Activated naive CD8-positive, alpha-beta T cell treated with anti-CD3 and anti-CD28 coated beads for 36 hours (primary cell): ENCODE data around the gene PTPDC1. TPM values are rescaled to one million over a fixed set of nuclear protein-coding genes. Genes with fewer than 3 reads are reported as not detected.
"Not testable (repeated sequence)": the region's sequence is repeated elsewhere in the genome, so short reads cannot be mapped to it uniquely, and the experiment has no call there.

Source experiments
- DNase-seq: peaks from one replicate; pipeline ENCODE4 v3.0.0; 2021
- H3K27ac Mint-ChIP-seq: one replicate; pipeline ENCODE4 v1.8.0; 2022; ENCODE audit warnings: mild to moderate bottlenecking, moderate library complexity, mixed read lengths
- H3K27me3 Mint-ChIP-seq: one replicate; pipeline ENCODE4 v1.8.0; 2022; ENCODE audit warnings: mild to moderate bottlenecking, mixed read lengths
- H3K36me3 Mint-ChIP-seq: one replicate; pipeline ENCODE4 v1.8.0; 2021; ENCODE audit warnings: mild to moderate bottlenecking, mixed read lengths
- H3K4me1 Mint-ChIP-seq: one replicate; pipeline ENCODE4 v1.8.0; 2021; ENCODE audit warnings: mixed read lengths
- H3K4me3 Mint-ChIP-seq: one replicate; pipeline ENCODE4 v1.8.0; 2022; ENCODE audit warnings: mild to moderate bottlenecking, moderate library complexity, mixed read lengths
- H3K9me3 Mint-ChIP-seq: one replicate; pipeline ENCODE4 v1.8.0; 2022; ENCODE audit warnings: mixed read lengths
- total RNA-seq, 2 experiments: library from RNA; stranded (reverse); gene quantifications; one replicate each; pipeline ENCODE4 v1.2.3, GENCODE V29; 2021

PTPDC1 gene
- total RNA-seq, 2 experiments from 2014 or later: 5.8 to 6.0 TPM

DNA sequence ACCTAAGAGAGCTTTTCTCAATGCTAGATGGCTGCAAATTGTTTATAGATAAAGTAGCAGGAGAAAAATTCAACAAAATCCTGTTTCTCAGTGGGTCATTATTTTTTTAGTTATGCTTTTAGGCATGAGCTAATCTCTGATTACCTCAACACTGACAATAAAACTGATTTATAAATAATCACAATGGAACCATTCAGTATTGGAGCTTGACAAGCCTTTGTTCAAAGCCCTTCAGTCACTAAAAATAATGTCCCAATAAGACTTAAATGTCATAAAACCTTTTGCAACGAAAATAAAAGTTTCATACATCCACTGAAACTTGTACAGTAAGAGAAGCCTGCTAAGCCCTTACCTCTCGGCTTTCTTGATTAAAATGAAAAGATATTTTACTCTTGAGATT is 27.2 kb downstream of the PTPDC1 start:
- H3K4me3 Mint-ChIP-seq: no peak overlapping the region
- H3K4me1 Mint-ChIP-seq: peaks cover 2% of the 10 kb centered on the region
- DNase-seq: no peak
- H3K36me3 Mint-ChIP-seq: peaks cover 3% of the 10 kb centered on the region
- no peaks in the 10 kb centered on the region for H3K27me3 Mint-ChIP-seq
- no peak overlapping the region for H3K27ac Mint-ChIP-seq
- peaks cover 2% of the 10 kb centered on the region for H3K9me3 Mint-ChIP-seq

DNA sequence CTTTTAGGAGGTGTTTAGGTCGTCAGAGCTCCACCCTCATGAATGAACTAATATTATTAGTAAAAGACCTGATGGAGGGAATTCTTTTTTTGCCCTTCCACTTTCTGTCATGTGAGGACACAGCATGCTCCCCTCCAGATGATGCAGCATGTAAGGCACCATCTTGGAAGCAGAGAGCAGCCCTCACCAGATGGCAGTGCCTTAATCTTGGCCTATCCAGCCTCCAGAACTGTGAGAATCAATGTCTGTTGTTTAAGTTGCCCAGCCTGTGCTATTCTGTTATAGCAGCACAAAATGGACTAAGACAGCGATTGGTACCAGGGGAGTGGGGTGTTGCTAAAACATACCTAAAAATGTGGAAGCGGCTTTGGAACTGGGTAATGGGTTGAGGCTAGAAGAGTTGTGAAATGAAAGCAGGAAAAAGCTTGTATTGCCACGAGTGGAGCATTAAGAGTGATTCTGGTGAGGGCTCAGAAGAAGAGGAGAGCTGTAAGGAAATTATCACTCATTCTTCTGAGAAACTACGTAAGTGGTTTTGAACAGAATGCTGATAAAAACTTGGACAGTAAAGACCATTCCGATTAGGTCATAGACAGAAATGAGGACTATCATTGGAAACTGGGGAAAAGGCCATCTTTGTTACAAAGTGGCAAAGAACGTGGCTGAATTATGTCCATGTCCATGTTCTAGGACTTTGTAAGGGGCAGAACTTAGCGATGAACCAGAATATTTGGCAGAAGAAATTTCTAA is 28.6 kb downstream of the PTPDC1 start:
- no peak overlapping the region for H3K4me3 Mint-ChIP-seq
- peaks cover 3% of the 10 kb centered on the region for H3K36me3 Mint-ChIP-seq
- H3K27me3 Mint-ChIP-seq: no peaks in the 10 kb centered on the region
- DNase-seq: no peak
- peaks cover 2% of the 10 kb centered on the region for H3K9me3 Mint-ChIP-seq
- H3K4me1 Mint-ChIP-seq: peaks cover 2% of the 10 kb centered on the region
- no peak overlapping the region for H3K27ac Mint-ChIP-seq

DNA sequence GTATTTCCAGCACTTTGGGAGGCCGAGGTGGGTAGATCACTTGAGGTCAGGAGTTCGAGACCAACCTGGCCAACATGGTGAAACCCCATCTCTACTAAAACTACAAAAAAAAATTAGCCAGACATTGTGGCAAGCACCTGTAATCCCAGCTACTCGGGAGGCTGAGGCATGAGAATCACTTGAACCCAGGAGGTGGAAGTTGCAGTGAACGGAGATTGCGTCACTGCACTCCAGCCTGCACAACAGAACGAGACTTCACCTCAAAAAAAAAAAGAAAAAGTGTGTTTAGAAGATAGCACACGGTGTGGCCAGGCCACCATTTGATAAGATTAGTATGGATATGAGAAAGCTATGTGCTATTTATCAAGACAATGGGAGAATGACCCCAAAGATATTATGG is 35.8 kb downstream of the PTPDC1 start:
- not testable (repeated sequence) for DNase-seq, H3K4me1 Mint-ChIP-seq, H3K27ac Mint-ChIP-seq, H3K9me3 Mint-ChIP-seq, H3K27me3 Mint-ChIP-seq, H3K4me3 Mint-ChIP-seq
- peaks cover 17% of the 10 kb centered on the region for H3K36me3 Mint-ChIP-seq

DNA sequence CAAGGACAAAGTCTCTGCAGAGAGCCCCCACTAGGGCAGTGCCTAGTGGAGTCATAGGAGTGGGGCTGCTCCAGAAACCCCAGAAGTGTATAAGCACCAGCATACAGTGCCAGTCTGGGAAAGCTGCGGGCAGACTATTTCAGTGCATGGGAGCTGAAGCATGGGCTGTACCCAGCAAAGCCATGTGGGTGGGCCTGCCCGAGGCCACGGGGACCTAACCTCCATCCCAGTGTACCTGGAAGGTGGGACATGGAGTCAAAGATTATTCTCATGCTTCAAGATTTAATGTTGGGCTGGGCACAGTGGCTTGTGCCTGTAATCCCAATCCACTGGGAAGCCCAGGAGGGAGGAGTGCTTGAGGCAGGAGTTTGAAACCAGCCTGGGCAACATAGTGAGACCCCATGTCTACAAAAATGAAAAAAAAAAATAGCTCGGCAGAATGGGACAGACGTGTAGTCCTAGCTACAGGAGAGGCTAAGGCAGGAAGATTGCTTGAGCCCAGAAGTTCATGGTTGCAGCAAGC is 36.7 kb downstream of the PTPDC1 start:
- Mint-ChIP-seq H3K4me3 (no peak overlapping the region), H3K9me3 (peaks cover 2% of the 10 kb centered on the region), H3K27me3 (no peaks in the 10 kb centered on the region), H3K27ac (no peak overlapping the region), H3K4me1 (no peaks in the 10 kb centered on the region), H3K36me3 (peaks cover 17% of the 10 kb centered on the region)
- no peak for DNase-seq

DNA sequence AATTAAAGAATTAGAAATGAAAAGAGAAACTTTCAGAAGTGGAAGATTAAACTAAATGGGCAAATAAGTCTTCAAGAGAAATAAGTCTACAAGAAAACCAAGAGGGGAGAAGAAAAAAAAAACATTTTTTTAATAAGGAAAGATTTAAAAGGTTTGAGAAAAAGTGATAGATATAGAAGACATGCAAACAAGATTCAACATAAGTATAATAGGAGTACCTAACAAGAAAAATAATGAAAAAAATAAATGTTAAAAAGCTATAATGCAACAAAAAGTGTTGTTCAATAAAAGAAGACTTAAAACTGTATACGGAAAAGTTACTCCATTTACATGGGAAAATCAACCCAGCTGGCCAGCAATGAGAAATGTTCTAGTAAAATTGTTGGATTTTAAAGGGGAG is 42.6 kb downstream of the PTPDC1 start:
- Mint-ChIP-seq H3K36me3 (peaks cover 22% of the 10 kb centered on the region), H3K27ac (no peak overlapping the region), H3K4me3 (no peak overlapping the region), H3K27me3 (no peaks in the 10 kb centered on the region), H3K9me3 (peaks cover 25% of the 10 kb centered on the region), H3K4me1 (no peaks in the 10 kb centered on the region)
- no peak for DNase-seq

DNA sequence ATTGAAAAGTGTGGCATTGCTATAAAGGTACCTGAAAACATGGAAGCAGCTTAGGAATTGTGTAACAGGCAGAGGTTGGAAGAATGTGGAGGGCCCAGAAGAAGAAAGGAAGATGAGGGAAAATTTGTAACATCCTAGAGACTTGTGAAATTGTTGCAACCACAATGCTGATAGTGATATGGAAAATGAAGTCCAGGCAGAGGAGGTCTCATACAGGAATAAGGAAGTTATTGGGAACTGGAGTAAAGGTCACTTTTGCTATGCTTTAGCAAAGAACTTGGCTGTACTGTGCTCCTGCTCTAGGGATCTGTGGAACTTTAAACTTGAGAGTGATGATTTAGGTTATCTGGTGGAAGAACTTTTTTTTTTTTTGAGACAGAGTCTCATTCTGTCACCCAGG is 43.5 kb downstream of the PTPDC1 start:
- no peak for DNase-seq
- Mint-ChIP-seq H3K4me1 (no peaks in the 10 kb centered on the region), H3K36me3 (peaks cover 22% of the 10 kb centered on the region), H3K9me3 (peaks cover 26% of the 10 kb centered on the region), H3K27me3 (no peaks in the 10 kb centered on the region), H3K27ac (no peak overlapping the region), H3K4me3 (no peak overlapping the region)

DNA sequence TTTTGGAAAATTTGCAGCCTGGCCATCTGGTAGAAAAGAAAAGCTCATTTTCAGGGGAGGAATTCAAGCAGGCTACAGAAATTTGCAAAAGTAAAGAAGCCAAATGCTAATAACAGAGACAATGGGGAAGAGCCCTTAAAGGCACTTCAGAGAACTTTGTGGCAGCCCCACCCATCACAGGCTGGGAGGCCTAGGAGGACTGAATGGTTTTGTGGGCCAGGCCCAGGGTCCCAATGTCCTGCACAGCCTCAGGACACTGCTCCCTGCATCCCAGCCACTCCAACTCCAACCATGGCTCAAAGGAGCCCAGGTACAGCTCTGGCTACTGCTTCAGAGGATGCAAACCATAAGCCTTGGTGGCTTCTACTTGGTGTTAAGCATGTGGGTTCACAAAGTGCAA is 44.3 kb downstream of the PTPDC1 start:
- no peak overlapping the region for H3K4me3 Mint-ChIP-seq
- H3K36me3 Mint-ChIP-seq: peaks cover 18% of the 10 kb centered on the region
- peaks cover 26% of the 10 kb centered on the region for H3K9me3 Mint-ChIP-seq
- H3K27me3 Mint-ChIP-seq: no peaks in the 10 kb centered on the region
- H3K27ac Mint-ChIP-seq: no peak overlapping the region
- no peaks in the 10 kb centered on the region for H3K4me1 Mint-ChIP-seq
- DNase-seq: no peak

DNA sequence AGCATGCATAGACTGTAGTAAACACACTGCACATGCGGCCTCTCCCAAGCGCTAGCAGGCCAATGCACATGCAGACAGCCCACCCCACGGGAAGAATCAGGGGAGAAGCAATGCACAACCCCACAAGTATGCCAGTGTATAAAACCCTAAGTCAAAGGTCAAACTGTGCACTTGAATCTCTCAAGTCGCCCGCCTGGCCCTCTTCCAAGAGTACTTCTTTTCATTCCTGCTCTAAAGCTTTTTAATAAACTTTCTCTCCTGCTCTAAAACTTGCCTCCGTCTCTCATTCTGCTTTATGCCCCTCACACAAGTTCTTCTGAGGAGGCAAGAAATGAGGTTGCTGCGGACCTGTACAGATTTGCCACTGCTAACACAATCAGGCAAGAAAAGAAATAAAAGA is 50.4 kb downstream of the PTPDC1 start:
- no peak overlapping the region for H3K27ac Mint-ChIP-seq
- no peak for DNase-seq
- H3K9me3 Mint-ChIP-seq: peaks cover 3% of the 10 kb centered on the region
- no peaks in the 10 kb centered on the region for H3K27me3 Mint-ChIP-seq
- peaks cover 6% of the 10 kb centered on the region for H3K4me1 Mint-ChIP-seq
- H3K36me3 Mint-ChIP-seq: no peaks in the 10 kb centered on the region
- no peak overlapping the region for H3K4me3 Mint-ChIP-seq

DNA sequence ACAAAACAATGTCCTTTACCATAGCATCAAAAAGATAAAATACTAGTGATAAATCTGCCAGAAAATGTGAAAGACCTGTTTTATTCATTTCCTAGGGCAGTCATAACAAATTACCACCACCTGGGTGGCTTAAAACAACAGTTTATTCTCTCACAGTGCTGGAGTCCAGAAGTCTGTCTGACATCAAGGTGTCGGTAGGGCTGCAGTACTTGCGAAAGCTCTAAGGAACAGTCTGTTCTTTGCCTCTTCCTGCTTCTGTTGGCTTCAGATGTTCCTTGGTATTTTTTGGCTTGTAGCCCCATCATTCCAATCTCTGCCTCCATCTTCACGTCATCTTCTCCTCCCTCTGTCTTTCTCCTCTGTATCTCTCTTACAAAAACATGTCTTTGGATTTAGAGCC is 51.0 kb downstream of the PTPDC1 start:
- H3K36me3 Mint-ChIP-seq: no peaks in the 10 kb centered on the region
- H3K27me3 Mint-ChIP-seq: no peaks in the 10 kb centered on the region
- H3K4me1 Mint-ChIP-seq: peaks cover 6% of the 10 kb centered on the region
- no peak overlapping the region for H3K27ac Mint-ChIP-seq
- H3K9me3 Mint-ChIP-seq: peaks cover 1% of the 10 kb centered on the region
- no peak for DNase-seq
- H3K4me3 Mint-ChIP-seq: no peak overlapping the region

DNA sequence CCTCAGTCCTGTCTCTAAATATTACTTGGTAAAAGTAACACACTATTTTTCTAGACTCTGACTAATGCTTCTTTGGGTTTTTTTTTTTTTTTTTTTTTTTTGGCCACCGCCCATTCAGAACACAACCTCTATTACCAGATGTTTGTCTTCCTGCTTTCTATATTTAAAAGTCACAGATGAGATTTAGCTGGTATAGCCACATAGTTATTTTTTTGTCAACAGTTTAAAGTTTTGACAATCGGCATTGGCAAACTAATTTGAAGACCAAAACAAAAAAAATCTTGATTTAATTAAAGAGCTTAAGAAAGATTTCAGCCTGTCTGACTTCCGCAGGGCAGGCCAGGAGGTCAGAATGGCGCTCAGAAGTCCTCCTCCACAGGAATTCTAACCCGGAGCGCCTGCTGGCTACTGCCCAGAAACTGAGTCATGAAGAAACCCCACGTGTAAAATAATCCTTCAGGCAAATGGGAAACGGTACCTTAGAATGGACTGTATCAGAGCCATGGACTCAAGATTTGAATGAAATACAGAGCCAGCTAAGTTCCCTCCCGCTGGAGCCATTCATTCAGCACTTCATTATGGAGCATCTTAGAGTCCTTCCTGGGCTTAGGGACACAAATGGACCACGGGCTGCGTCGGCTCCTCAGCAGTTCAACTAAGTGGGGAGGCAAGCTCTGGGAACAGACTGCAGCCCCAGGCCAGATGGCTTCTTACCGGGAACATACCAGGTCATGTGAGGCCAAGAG is 55.6 kb downstream of the PTPDC1 start:
- H3K36me3 Mint-ChIP-seq: no peaks in the 10 kb centered on the region
- H3K27ac Mint-ChIP-seq: no peak overlapping the region
- H3K4me3 Mint-ChIP-seq: no peak overlapping the region
- H3K4me1 Mint-ChIP-seq: peaks cover 4% of the 10 kb centered on the region
- H3K9me3 Mint-ChIP-seq: no peaks in the 10 kb centered on the region
- DNase-seq: no peak
- H3K27me3 Mint-ChIP-seq: no peaks in the 10 kb centered on the region

DNA sequence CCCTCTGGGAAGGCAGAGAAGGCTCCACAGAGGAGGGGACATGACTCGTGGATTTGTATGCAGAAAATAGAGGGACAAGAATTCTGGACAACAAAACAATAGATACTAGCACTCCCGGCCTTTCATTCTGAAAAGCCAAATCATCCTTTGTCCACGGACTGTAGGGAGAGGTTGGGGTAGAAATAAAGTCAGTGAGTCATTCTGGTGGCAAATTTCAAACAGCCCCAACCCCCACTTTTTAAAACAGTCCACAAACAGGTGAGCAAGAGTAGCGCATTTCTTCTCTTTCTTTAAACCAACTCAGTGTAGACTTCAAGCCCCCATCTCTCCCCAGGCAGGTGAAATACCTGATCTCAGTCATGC is 56.1 kb downstream of the PTPDC1 start:
- Mint-ChIP-seq H3K4me1 (peaks cover under 1% of the 10 kb centered on the region), H3K27me3 (no peaks in the 10 kb centered on the region), H3K36me3 (no peaks in the 10 kb centered on the region), H3K4me3 (no peak overlapping the region), H3K9me3 (no peaks in the 10 kb centered on the region), H3K27ac (peak overlapping the region; percentile 40)
- DNase-seq: no peak

DNA sequence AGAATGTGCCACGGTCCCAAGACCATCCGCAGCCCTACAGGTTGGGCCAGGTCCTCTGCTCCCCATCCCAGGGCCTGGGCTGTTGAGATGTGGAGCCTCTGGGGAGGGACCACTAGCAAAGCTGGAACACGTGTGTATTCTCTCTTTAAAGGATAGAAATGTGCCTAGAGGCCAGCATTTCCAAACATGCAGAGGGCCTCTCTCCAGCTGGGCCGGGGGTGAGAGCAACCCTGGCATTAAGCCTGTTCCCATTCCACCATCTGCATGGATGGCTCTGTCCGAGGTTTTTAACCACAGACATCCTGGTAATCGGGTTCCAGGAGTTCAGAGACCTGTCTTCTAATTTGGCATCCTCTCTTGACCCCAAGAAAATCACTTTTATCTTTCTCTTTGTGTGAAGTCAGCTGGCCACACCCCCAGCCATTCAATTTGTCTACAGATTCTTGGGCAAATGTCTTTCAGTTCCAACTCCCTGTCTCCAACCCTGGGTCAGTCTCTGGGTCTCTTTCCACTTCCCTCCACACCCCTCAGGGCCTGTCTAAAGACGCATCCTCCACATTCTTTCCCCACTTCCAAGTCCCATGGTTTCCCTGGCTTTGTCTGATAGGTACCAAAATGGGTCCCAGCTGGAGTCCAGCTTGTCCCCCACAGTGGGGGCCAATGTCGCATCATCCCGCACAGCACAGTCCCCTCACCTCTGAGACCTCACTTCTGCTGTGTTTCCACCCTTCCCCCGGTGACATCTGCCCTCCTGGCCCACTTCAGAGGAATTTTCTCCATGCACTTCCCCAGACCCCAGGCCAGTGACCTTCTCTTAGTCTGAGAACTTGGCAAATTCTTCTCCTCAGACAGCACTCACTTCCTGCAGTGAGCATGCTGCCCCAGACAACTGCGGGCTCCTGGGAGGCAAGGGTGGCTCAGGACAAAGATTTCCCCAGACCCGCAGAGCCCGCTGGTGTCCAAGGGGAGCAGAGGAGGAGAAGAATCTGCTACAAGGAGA is 56.8 kb downstream of the PTPDC1 start:
- Mint-ChIP-seq H3K4me3 (no peak overlapping the region), H3K36me3 (no peaks in the 10 kb centered on the region), H3K9me3 (no peaks in the 10 kb centered on the region), H3K4me1 (no peaks in the 10 kb centered on the region), H3K27ac (peak overlapping the region; percentile 40), H3K27me3 (no peaks in the 10 kb centered on the region)
- no peak for DNase-seq

DNA sequence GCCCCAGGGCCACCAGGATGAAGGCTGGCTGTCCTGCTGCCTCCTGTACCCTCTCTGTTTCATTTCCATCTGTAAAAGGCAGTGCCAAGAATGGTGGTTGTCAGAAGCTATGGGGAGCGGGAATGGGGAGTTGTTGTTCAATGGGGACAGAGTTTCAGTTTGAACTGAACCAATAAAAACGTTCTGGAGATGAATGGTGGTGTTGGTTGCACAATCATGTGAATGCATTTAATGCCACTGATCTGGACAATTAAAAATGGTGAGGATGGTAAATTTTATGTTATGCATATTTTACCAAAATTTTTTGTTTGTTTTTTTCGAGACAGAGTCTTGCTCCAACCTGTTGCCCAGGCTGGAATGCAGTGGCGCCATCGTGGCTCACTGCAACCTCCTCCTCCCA is 58.1 kb downstream of the PTPDC1 start:
- no peak for DNase-seq
- H3K9me3 Mint-ChIP-seq: no peaks in the 10 kb centered on the region
- H3K27ac Mint-ChIP-seq: no peak overlapping the region

DNA sequence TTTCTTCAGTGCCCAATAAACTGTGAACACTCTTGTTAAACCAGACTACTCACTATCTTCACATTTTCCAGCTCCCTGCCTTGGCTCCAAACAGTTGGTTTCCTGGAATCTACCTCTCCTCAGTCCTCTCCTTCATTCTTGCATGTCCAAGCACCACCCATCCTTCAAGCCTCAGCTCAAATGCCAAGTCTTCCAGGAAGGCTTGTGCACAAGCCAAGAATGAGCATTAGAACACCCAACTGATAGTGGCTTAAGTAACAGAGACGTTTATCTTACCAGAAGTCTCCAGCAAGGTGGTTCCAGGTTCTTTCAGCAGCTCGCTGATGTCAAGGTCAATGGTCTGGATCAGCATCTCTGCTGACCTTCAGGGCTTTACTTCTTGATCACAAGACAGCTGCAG is 60.1 kb downstream of the PTPDC1 start:
- H3K27ac Mint-ChIP-seq: no peak overlapping the region

More for the DNA sequence above, 58.1 kb downstream of the PTPDC1 start:
- Mint-ChIP-seq H3K36me3 (no peaks in the 10 kb centered on the region), H3K27me3 (no peaks in the 10 kb centered on the region), H3K4me1 (no peaks in the 10 kb centered on the region), H3K4me3 (no peak overlapping the region)

DNA sequence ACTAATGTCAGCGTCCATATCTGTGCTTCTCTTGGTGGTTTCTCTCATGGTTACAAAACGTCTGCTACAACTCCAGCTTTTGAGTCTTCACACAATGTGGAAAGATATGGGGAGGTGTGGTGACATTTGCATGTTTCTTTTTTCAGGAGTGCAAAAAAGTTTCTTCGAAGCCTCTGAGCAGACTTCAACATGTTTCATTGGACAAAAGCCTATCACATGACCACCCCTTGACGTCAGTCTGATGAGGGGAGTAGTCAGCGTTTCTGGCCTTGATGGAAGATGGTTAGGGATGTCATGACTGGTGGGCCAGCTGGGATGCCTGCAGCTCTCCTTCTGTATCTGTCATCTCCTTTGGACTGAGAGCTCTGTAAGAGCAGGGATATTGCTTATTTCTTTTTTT is 61.4 kb downstream of the PTPDC1 start:
- H3K36me3 Mint-ChIP-seq: no peaks in the 10 kb centered on the region
- peaks cover 2% of the 10 kb centered on the region for H3K4me1 Mint-ChIP-seq
- no peak overlapping the region for H3K4me3 Mint-ChIP-seq
- no peak for DNase-seq
- H3K27ac Mint-ChIP-seq: no peak overlapping the region
- no peaks in the 10 kb centered on the region for H3K9me3 Mint-ChIP-seq
- H3K27me3 Mint-ChIP-seq: no peaks in the 10 kb centered on the region

More for the DNA sequence above, 60.1 kb downstream of the PTPDC1 start:
- no peak for DNase-seq
- Mint-ChIP-seq H3K4me3 (no peak overlapping the region), H3K4me1 (no peaks in the 10 kb centered on the region), H3K36me3 (no peaks in the 10 kb centered on the region), H3K27me3 (no peaks in the 10 kb centered on the region), H3K9me3 (no peaks in the 10 kb centered on the region)
